BLaER1 (cell line): Measurements from ENCODE around the gene MBD3L2.
"Not testable (repeated sequence)": the region's sequence is repeated elsewhere in the genome, so short reads cannot be mapped to it uniquely, and the experiment has no call there.

Experiments
- H3K27ac ChIP-seq: shearing (Covaris generic); formaldehyde crosslinking; 2 replicates; pipeline ENCODE4 v1.8.1; 2022
- H3K27me3 ChIP-seq: shearing (Covaris generic); formaldehyde crosslinking; 2 replicates; pipeline ENCODE4 v1.8.1; 2022
- H3K36me3 ChIP-seq: shearing (Covaris generic); formaldehyde crosslinking; 2 replicates; pipeline ENCODE4 v1.8.1; 2022
- H3K4me1 ChIP-seq: shearing (Covaris generic); formaldehyde crosslinking; 2 replicates; pipeline ENCODE4 v1.8.1; 2022
- H3K4me2 ChIP-seq: shearing (Covaris generic); formaldehyde crosslinking; 2 replicates; pipeline ENCODE4 v1.8.1; 2022
- H3K4me3 ChIP-seq: shearing (Covaris generic); formaldehyde crosslinking; 2 replicates; pipeline ENCODE4 v1.8.1; 2022
- H3K9ac ChIP-seq: shearing (Covaris generic); formaldehyde crosslinking; 2 replicates; pipeline ENCODE4 v1.8.1; 2022
- H3K9me3 ChIP-seq: shearing (Covaris generic); formaldehyde crosslinking; 2 replicates; pipeline ENCODE4 v1.8.1; 2022
- H4K20me1 ChIP-seq: shearing (Covaris generic); formaldehyde crosslinking; 2 replicates; pipeline ENCODE4 v1.8.1; 2022
- Cebpa-rat ChIP-seq: shearing (Covaris generic); IDR thresholded peaks from 2 replicates; pipeline ENCODE4 v1.8.1; 2022

MBD3L2 gene

DNA sequence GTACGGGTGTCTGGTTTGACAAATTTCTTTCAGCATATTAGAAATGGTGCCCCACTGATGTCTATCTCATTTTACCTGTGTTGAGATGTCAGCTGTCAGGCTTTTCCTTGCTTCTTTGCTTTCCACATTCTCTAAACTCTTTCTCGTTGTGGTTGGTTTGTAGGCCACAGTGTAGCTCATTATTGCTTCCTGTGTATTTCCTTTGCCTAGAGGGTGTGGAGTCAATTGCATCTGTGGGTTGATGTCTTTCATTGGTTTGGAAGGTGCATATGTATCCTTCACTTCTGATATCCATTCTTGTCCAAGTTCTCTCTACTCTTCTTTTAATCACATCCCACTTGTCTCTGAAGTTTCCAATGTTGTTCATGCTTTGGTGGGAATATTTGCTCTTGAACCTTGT is 7.6 kb upstream of the MBD3L2 start:
- not testable (repeated sequence) for H3K9ac ChIP-seq, H4K20me1 ChIP-seq, H3K27ac ChIP-seq, H3K27me3 ChIP-seq, H3K36me3 ChIP-seq, H3K4me3 ChIP-seq, H3K4me2 ChIP-seq, H3K9me3 ChIP-seq, H3K4me1 ChIP-seq

- H3K9ac ChIP-seq, H3K4me1 ChIP-seq, H3K4me3 ChIP-seq, H3K27ac ChIP-seq, H3K27me3 ChIP-seq, H3K9me3 ChIP-seq, H3K36me3 ChIP-seq, H4K20me1 ChIP-seq, H3K4me2 ChIP-seq: not testable (repeated sequence)
These were observed 2.3 kb downstream of the MBD3L2 start for GRCh38 chr19:7051421-7051820.

DNA sequence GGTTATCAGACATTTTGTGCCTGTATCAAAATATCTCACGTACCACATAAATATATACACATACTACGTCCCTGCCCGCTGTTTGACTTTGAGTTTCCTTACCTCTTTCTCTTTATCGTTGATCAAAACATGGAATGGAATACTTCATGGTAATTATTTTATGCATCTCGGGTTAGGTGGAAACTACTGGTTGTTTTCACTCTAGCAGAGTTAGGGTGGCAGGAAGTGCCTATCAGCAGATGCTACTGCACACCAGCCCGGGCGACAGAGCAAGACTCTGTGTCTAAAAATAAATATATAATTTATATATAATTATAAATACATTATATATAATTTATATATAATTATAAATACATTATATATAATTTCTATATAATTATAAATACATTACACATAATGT is 3.8 kb downstream of the MBD3L2 start:
- H3K9me3 ChIP-seq, H3K4me3 ChIP-seq, H3K27ac ChIP-seq, H4K20me1 ChIP-seq, H3K4me1 ChIP-seq, H3K36me3 ChIP-seq, H3K27me3 ChIP-seq, H3K9ac ChIP-seq, H3K4me2 ChIP-seq: not testable (repeated sequence)

DNA sequence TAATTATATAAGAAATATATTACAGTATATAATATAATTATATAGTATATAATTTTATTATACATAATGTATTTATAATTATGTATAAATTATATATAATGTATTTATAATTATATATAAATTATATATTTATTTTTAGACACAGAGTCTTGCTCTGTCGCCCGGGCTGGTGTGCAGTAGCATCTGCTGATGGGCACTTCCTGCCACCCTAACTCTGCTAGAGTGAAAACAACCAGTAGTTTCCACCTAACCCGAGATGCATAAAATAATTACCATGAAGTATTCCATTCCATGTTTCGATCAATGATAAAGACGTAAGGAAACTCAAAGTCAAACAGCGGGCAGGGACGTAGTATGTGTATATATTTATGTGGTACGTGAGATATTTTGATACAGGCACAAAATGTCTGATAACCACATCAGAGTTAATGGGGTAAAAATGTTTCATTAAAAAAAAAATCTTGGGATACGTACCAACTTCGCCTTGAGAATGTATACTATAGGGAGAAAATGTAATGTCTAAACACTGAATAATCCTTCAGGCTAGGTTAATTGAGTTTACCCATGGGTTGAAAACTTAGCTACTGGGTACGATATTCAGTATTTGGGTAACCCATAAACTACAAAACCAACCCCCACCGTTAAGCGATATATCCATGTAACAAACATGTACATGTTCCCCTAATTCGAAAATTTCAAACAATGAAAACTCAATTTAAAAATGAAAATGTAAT is 5.7 kb downstream of the MBD3L2 start:
- H3K36me3 ChIP-seq, H3K4me1 ChIP-seq, H3K27ac ChIP-seq, H3K4me2 ChIP-seq, H3K9ac ChIP-seq, H3K27me3 ChIP-seq, H3K9me3 ChIP-seq, H3K4me3 ChIP-seq, H4K20me1 ChIP-seq: not testable (repeated sequence)

DNA sequence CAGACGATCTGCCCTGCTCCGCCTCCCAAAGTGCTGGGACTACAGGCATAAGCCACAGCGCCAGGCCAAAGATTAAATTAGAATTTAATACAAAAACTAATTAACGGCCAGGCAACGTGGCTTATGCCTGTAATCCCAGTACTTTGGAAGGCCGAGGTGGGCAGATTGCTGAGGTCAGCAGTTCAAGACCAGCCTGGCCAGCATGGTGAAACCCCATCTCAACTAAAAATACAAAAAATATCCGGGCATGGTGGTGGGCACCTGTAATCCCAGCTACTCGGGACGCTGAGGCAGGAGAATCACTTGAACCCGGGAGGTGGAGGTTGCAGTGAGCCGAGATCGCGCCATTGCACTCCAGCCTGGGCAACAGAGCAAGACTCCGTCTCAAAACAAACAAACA is 6.6 kb downstream of the MBD3L2 start:
- H3K4me3 ChIP-seq, H3K9me3 ChIP-seq, H3K36me3 ChIP-seq, H3K9ac ChIP-seq, H3K4me2 ChIP-seq, H3K27me3 ChIP-seq, H3K27ac ChIP-seq, H3K4me1 ChIP-seq, H4K20me1 ChIP-seq: not testable (repeated sequence)

- not testable (repeated sequence) for H3K4me2 ChIP-seq, H3K9me3 ChIP-seq, H3K4me3 ChIP-seq, H3K27ac ChIP-seq, H3K9ac ChIP-seq, H3K36me3 ChIP-seq, H3K27me3 ChIP-seq, H4K20me1 ChIP-seq, H3K4me1 ChIP-seq
These were observed 7.2 kb downstream of the MBD3L2 start for GRCh38 chr19:7056371-7056770.

DNA sequence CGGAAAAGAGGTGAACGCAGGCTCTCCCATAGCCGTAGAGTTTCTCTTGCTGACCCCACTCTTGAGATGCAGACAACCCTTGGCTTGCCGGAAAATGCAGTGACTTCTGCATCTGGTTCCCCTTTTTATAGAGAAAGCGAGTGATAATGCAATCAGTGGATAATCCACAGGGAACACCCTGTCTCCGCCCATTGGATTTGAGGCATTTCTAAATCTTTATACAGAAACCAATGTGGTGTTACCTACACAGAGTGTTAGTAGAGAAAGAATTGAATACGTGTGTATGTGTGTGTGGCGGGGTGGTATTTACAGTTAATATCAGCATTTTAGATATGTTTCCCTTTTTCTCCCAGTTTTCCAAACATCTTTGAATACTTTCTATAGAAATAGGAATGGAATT is 9.5 kb downstream of the MBD3L2 start, which contains the start of gene MBD3L3:
TSS of gene MBD3L3 (minus strand) at position 101 of the 400 bp plus-strand sequence. CDS start at position 30, 71 bp downstream.
- not testable (repeated sequence) for H3K27ac ChIP-seq, H3K4me2 ChIP-seq

DNA sequence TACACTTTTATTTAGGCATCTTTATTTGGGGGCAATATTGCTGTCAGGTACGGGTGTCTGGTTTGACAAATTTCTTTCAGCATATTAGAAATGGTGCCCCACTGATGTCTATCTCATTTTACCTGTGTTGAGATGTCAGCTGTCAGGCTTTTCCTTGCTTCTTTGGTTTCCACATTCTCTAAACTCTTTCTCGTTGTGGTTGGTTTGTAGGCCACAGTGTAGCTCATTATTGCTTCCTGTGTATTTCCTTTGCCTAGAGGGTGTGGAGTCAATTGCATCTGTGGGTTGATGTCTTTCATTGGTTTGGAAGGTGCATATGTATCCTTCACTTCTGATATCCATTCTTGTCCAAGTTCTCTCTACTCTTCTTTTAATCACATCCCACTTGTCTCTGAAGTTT is 10.9 kb downstream of the MBD3L2 start:
- H3K36me3 ChIP-seq, H3K4me3 ChIP-seq, H3K4me2 ChIP-seq, H3K9ac ChIP-seq, H3K9me3 ChIP-seq, H3K27me3 ChIP-seq, H3K27ac ChIP-seq, H4K20me1 ChIP-seq, H3K4me1 ChIP-seq: not testable (repeated sequence)

More for the DNA sequence above, 9.5 kb downstream of the MBD3L2 start, which contains the start of gene MBD3L3:
- not testable (repeated sequence) for H3K9ac ChIP-seq, H3K27me3 ChIP-seq, H4K20me1 ChIP-seq, H3K4me3 ChIP-seq, H3K4me1 ChIP-seq, H3K9me3 ChIP-seq, H3K36me3 ChIP-seq

- H3K27me3 ChIP-seq: no peaks in the 10 kb centered on the region
- no peak overlapping the region for H3K4me3 ChIP-seq
- TF ChIP-seq Cebpa-rat: no peak
- no peak overlapping the region for H3K4me2 ChIP-seq
- peaks cover 4% of the 10 kb centered on the region; the same call in 1 of the 2 replicates for H3K9me3 ChIP-seq
- H3K27ac ChIP-seq: no peak overlapping the region
- no peaks in the 10 kb centered on the region for H3K36me3 ChIP-seq
- H3K4me1 ChIP-seq: no peaks in the 10 kb centered on the region
- no peak overlapping the region for H3K9ac ChIP-seq
- H4K20me1 ChIP-seq: no peaks in the 10 kb centered on the region
These were observed 14.2 kb downstream of the MBD3L2 start for GRCh38 chr19:7063339-7063738.

- no peak for TF ChIP-seq Cebpa-rat
- Histone ChIP-seq H3K36me3 (no peaks in the 10 kb centered on the region), H4K20me1 (no peaks in the 10 kb centered on the region), H3K4me3 (no peak overlapping the region), H3K4me1 (0 out of 2 replicates have a peak, but pooled peaks cover 4% of the 10 kb centered on the region), H3K27ac (no peak overlapping the region), H3K9me3 (peaks cover 4% of the 10 kb centered on the region; the same call in 1 of the 2 replicates), H3K9ac (no peak overlapping the region), H3K4me2 (no peak overlapping the region), H3K27me3 (no peaks in the 10 kb centered on the region)
These were observed 14.8 kb downstream of the MBD3L2 start for GRCh38 chr19:7063764-7064418.

DNA sequence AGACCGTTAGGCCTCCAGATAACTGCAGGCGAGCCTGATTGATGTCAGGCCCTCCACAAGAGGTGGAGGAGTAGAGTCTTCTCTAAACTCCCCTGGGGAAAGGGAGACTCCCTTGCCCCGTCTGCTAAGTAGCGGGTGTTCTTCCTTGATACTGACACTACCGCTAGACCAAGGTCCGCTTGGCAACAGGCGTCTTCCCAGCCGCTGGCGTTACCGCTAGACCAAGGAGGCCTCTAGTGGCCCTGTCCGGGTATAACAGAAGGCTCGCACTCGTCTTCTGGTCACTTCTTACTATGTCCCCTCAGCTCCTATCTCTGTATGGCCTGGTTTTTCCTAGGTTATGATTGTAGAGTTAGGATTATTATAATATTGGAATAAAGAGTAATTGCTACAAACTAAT is 18.0 kb downstream of the MBD3L2 start:
- H3K9ac ChIP-seq, H3K27me3 ChIP-seq, H3K27ac ChIP-seq, H3K4me2 ChIP-seq, H4K20me1 ChIP-seq, H3K4me3 ChIP-seq, H3K9me3 ChIP-seq: not testable (repeated sequence)
- peaks cover 16% of the 10 kb centered on the region for H3K36me3 ChIP-seq
- H3K4me1 ChIP-seq: peaks cover 16% of the 10 kb centered on the region
